GM19351 (cell line): Measurements from ENCODE around the gene IMMP2L.

Source experiments
- ATAC-seq: cut with Tn5 transposase; IDR thresholded peaks from one replicate; pipeline ENCODE4 v1.9.1; 2021; ENCODE audit warnings: mild to moderate bottlenecking, moderate library complexity; ENCODE audit not compliant: unreplicated experiment

Gene IMMP2L

DNA sequence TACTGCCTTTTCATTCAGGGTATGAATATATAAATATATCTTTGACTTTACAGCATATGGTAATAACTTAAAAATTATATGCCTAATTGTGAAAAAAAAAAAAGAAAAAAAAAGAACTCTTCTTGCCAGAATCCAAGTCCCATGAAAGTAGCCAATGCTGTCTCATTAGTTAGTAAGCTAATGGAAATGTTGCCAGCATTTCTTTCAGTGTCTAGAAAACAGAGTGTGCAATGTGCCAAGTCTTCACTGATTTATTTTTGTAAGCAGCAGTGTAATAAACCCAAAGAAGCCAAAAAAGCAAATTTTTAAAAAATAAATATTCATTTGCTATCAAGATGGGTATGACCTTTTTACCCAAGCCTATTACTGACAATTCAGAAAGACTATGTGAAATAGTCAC lies 502.5 kb downstream of the IMMP2L start:
- no peak for ATAC-seq

DNA sequence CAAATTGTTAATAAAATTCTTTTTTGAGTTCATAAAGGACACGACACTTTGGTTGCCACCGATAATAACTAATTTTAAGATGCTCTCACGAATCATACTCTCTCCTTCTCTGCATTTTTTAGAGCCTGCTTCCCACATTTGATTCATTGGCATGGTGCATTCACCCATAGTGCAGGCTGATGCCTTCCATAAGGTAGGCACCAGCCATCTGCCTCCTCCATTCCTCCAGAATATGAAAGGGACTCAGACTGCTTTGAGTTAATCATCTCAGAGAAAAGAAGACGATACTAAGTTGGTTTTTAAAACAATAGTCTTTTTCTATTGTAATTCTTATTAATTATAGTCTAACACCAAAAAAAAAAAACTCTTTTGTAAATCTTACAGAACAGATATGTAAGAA lies 505.2 kb downstream of the IMMP2L start:
- ATAC-seq = no peak

DNA sequence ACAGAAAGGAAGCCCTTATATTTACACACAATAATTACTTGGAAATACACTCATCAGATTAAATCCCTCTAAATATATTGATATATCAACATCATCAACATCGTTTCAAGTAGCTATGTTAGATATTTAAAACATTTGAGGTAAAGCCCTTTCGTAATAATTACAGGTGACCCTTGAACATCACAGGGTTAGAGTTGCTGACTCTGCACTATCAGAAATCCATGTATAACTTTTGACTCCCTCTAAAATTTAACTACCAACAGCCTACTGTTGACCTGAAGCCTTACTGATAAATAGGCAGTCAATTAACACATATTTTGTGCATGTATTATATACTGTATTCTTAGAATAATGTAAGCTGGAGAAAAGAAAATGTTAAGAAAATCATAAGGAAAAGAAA lies 505.9 kb downstream of the IMMP2L start:
- ATAC-seq = no peak

DNA sequence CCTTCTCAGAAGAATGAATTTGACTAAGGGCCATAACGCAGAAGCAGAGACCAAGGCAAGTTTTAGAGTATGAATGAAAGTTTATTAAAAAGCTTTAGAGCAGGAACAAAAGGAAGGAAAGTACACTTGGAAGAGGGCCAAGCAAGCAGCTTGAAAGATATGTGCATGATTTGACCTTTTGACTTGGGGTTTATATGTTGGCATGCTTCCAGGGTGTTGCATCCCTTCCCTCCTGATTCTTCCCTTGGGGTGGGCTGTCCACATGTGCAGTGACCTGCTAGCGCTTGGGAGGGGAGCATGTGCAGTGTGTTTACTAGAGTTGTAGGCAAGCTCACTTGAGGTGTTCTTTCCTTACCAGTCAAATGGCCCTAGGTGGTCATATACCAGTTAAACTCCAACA lies 509.3 kb downstream of the IMMP2L start:
- no peak for ATAC-seq

DNA sequence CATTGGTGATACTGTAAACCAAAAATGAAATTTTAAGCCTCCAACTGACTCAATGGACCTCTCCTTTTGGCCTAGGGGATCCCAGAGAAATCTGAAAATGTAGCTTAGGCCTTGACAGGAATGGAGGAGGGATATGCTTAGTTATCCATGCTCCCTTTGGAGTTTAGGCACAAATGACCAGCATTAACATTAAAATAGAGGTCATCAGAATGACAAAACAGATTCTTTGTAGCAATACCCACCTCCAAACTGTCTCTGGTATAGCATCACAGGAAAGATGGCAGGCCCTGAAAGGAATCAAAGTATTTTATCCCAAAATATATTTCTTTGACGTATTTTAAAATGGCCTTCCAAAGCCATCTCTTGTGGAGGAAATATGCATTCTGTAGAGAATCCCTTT lies 510.5 kb downstream of the IMMP2L start:
- no peak for ATAC-seq

DNA sequence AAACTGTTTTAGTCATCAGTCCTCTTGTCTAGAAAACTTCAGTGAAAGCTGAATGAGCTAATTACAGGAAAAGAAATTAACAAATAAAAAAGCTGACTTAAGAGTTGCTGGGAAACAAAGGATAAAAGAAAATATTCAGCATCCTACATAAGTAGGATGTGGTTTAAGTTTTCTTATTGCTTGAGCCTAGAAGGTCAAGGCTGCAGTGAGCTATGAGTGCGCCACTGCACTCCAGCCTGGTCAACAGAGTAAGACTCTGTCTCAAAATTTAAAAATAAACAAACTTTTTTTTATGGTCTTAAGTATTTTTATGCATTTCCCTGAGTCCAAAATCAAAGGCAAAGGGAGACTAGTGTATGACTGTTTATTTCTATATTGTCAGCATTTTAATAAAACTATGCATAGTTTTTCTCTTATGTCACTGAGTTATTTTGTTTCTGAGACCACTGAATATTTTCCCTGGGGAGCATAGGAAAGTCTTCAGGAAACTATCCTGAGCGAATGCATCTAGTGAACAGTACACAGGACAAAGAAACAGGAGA lies 511.3 kb downstream of the IMMP2L start:
- ATAC-seq = no peak

DNA sequence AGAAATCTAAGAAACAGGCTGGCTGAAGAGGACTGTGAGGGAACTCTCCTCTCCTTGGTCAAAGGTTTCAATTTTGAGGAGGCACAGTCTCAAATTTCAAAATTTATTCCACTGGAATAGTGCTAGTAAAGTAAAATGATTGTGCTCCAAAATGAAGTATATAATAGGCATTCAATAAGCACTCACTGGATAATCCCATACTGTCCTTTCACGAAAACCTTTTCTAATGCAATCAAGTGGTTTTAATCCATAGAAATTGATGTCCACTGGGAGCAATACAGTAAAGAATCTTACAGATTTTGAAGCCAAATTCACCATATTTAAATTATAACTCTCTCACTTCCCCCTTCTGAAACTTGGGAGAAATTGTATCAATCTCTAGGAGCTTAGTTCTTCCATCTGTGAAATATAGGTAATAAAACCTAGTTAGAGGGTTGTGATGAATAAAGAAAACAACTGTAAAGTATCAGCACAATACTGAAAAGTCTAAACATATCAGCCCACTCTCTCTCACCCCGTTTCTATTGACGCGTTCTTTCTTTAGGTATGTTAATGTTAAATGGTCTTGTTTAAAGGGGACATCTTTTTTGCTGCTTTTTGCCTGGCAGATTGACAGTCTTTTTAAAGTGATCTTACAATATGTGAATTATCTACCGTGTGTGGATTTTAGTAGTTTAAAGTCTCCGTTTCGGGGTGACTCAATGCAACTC lies 512.2 kb downstream of the IMMP2L start:
- no peak for ATAC-seq

DNA sequence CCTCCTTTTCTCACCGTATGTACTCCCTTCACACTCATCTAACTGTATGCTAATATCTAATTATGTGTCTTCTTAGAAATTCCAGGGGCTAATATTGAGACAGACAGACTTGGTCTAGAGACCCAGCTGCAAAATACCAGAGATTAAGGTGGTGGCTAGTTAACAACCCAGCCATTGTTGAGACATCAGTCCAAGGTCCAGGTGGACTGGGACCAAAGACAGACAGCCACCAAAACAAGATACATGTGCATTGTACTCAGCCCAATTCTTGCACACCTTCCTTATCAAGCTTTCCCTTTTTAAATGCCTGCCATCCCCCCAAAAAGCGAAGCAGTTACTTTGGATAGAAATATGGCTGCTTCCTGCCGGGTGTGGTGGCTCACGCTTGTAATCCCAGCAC lies 514.7 kb downstream of the IMMP2L start:
- no peak for ATAC-seq

DNA sequence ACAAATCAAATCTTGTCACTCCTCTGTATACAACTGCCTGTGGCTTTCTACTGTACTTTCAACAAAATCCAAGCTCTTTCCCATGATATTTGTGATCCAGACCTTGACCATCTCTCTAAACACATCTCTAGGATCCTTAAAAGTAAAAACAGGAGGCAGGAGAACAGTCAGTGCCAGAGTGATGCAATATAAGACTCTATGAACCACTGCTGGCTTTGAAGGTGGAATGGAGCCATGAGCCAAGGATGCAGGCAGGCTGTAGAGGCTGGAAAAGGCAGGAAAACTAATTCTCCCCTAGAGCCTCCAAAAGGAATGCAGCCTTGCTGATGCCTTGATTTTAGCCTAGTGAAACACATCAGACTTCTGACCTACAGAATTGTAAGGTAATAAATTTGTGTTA lies 516.8 kb downstream of the IMMP2L start:
- no peak for ATAC-seq

DNA sequence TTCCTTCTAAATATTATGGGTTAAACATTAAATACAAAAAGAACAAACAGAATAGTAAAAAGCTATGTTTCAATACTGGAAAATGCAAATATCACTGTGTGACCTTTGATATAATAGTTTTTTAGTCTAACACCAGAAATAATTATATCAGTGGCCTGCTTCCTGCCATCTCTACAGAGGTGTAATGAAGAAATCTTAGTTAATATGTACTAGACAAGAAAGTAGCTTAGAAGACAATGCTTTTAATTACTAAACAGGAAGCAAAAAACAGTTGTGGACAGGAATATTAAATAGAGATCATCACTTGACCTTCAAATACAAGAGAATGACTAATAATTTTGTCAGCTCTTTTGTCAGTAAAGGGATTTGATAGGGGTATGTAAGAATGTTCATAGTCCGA lies 518.7 kb downstream of the IMMP2L start:
- peak; percentile 43 for ATAC-seq

DNA sequence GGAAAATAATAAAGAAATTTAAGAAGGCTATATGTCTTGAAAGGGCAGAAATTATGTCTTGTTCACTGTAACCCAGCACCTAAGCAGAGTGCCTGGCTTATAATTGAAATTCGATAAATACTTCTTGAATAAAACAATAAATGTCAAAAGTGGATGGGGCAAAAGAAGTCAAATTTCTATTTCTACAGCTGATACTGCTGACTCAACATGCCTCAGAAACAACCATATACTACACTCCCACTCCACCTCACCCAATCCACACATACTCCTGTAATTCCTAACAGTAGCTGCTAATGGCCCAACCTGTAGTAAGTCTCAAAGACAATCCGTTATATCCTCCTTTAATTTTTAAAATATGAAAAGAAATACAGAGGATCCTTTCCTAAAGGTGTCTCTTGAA lies 519.5 kb downstream of the IMMP2L start:
- no peak for ATAC-seq

DNA sequence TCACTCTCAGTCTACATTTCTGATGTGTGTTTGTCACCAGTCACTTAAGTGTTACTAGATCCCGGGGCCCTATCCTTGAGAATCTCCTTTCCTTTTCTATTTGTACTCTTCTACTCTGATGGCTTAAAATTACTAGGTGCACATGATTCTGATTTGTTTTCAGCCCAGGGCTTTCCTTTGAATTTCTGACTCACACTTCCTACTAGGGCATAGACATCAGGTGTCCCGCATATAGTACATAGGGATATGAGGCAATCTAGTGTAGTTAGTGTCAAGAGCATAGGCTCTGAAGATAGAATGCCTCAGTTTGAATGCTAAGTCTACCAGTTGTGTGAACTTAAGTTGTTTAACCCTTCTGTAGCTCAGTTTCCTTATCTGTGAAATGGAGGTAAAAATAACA lies 520.7 kb downstream of the IMMP2L start:
- ATAC-seq = no peak

DNA sequence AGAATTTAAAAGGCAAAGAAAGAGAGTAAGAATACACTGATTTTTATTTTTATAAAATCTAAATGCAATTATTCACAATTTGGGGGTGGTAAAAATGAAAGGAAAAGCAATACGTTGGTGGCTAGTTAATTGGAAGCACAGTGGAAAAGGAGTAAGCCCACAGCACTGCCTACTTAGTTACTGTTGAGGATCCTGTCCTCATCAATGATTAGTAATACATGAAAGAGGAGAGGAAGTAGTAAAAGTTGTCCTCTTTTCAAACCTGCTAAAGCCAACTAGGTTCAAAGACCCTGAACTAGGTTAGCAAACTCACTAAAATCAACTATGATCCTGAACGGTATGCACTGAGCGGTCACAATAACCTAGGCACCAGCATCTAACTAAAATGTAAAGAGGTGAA lies 524.1 kb downstream of the IMMP2L start:
- ATAC-seq = no peak

DNA sequence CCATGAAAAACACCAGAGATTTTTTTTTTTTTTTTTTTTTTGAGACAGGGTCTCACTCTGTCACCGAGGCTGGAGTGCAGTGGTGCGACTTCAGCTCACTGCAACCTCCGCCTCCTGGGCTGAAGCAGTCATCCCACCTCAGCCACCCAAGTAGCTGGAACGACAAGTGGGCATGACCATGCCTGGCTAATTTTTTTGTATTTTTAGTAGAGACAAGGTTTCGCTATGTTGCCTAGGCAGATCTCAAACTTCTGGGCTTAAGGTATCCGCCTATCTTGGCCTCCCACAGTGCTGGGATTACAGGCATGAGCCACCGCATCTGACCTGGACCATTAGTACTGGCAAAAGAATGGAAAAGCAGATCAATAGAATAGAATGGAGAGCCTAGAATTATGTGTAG lies 530.4 kb downstream of the IMMP2L start:
- no peak for ATAC-seq

DNA sequence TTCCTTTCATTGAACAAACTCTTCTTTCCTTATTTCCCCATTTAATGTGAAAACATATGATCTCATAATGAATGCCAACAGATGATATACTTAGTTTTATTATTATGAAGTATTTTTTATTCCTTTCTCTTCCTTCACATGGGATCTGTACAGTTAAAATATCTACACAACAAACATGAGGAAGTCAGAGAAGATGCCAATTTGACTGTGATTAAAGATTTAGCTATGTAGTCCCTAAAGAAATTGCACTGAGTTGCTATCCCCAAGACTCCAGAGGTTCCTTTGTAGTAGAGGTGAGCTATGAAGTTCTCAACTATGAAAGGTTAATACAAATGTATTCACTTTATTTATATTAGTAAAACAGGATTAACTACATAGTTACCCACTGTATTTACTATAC lies 532.0 kb downstream of the IMMP2L start:
- no peak for ATAC-seq

DNA sequence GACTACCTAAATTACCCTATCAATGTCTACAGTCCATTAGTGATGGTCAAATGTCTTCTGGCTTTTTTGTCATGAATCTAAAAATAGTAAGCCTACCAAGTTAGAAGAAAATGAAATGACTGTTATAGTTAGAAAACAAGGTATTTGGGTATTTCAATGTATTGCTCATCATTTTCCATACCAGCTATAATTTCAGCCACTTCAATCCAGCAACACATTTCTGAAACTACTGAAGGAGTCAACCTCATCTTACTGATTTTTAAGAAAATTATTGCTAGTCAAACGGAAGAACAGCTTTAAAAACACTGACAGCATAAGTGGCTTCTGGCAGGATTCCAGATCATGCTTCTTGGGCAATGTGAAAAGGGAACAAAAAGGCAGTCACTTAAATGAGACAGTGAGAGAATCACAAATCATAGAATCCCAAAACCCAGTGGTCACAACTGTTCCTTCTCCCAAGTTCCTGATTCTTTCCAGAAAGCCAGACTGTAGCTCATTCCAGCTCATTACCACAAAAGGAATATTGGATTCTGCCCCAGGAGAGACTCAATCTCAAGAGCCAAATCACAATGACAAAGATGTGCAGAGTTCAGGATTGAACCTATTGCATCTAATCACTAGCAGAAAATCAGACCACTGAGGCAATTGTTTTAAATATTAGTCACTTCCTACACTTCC lies 532.6 kb downstream of the IMMP2L start:
- peak; percentile 57 for ATAC-seq

DNA sequence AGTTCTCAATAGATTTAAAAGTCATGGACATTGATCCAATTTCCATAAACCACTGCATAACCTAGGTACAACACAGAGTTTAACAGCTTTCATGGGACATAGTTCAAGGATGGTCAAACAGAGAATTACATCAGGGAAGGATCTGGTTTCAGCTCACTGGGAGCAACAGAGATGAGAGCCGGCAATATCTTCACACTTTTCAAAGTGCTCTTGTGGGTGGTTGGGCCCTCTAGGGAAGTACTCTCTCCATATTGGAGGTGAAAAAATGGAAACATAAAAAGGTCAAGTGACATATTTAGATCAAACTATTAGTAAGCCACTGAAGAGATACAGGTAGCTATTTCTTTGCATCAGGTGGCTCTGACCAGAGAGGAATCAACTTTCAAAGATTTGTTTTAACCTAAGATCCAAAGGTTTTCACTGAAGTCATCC lies 533.1 kb downstream of the IMMP2L start:
- peak; percentile 14 for ATAC-seq

DNA sequence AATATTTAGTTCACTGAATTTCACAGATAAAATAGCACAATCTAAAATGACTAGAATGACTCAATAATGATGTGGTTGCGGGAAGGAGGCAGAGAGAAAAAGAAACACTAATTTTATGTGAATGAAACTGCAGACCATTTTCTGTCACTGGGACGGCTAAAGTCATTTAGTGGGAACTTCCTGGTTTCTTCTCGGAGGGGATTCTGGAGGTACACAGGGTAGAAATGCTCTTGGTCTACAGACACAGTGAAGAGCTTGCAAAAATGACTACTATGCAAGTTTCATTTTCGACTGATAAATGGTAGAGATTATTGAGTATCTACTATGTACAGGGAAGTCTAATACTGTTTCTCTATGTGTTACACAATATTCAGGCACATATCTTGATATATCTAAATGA lies 534.9 kb downstream of the IMMP2L start:
- no peak for ATAC-seq

DNA sequence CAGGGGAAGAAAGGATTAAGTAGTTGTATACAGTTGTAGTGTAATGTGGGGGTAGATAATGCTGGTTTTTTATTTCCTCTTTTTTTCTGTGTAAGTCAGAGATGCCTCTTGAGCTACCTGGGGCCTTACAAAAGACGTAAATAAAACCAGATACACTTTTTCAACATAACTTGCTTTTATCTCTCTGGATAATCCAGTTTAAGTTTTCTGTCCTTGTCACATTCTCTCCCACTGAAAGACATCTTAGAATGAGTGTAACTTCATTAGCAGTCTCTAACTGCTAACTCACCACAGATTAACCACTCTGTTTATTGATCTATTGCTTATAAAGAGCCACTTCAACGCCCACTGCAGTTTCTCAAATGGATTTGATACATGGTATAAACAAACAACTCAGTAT lies 535.5 kb downstream of the IMMP2L start:
- ATAC-seq = no peak

DNA sequence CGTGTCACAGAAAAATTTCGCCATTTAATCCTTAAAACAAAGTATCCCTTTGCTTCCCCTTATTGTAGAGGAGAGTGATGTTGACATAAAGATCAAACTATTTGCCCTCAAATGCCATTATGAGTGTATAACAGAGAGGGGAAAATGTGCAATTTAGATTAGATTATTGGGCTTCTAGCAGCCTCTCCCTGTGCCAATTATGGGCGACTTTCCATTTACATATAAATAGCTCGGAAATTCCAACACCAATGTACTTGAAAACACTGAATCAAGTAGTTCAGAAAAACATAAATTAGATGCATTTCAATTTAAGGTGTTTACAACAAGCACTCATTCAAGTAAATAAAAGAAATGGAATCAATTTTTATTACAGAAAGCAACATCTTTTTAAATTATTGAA lies 535.9 kb downstream of the IMMP2L start:
- ATAC-seq = no peak

DNA sequence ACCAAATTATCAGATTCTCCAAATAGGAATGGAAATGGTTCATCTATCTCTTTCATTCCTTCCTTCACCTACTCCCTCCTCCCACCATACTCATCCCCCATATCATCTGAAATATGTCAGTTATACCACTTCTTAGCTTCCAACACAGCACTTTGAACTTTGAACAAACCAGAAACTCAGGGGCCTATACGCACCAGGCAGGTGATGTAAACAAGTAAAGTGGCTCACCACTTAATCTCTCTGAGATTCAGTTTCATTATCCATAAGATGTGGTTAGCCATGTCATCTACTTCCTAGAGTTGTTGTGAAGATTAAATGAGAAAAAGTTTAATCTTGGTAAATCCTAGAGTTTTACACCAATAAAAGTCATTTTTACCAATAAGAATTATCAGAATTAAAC lies 537.3 kb downstream of the IMMP2L start:
- ATAC-seq = peak; percentile 42

DNA sequence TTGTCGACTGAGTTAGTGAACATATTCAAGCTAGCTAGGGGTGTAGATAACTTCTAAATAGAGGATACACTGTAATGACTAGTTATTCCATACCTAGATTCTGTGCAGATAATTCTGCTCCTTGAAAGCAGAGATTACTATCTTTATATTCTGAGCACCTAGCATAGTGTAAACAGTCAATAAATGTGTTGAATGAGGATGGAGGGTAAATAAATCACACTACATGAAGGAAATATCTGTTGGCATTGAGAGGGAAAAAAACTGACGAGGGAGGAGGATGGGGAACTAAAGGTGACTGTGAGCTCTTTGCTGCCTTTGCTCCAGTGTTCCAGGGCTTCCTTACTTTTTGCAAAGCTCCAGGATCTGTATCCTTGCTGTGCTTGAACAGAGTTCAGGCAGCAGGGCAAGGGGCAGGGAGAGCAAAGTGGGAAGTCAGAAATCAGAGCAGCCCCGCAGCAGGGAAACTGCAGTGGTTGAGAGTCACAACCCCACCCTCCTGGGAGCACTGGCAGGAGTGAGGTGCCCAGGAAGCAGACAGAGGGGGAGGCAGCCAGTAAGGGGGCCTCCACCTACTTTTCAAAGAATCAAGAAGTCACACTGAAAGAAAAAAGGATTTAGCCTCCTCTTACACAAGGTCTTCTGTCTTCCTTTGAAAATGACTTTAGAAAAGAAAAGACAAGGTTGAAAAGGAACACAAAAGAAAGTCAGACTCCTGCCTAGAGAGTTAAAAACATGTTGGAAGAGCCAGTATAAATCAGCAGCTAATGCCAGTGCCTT lies 543.1 kb downstream of the IMMP2L start:
- ATAC-seq = no peak
